ENCODE data around the gene HSD17B3.
A peak's percentile ranks its signal among the peaks of the same experiment; 100 is the strongest.
"Not testable (repeated sequence)": the region's sequence is repeated elsewhere in the genome, so short reads cannot be mapped to it uniquely, and the experiment has no call there.

HSD17B3 gene

GRCh38 chr9:96302021-96302420 is at the start of gene HSD17B3:
Gene HSD17B3, minus strand, starts transcription at chr9:96302176. Its CDS starts 72 bp downstream, at chr9:96302104.
- DNase-seq = no peak

GRCh38 chr9:96350866-96351265 is 48.9 kb upstream of the HSD17B3 start:
- no peak for DNase-seq

- DNase-seq = no peak
Measured at GRCh38 chr9:96348261-96348660, 46.3 kb upstream of the HSD17B3 start.

GRCh38 chr9:96345551-96345950 is 43.6 kb upstream of the HSD17B3 start:
- DNase-seq = no peak

- peak; percentile 31 to 59 for DNase-seq
Measured at GRCh38 chr9:96344458-96345180, 42.6 kb upstream of the HSD17B3 start.

GRCh38 chr9:96343515-96344360 is 41.8 kb upstream of the HSD17B3 start:
- DNase-seq = no peak

GRCh38 chr9:96342571-96343245 is 40.7 kb upstream of the HSD17B3 start:
- no peak for DNase-seq

GRCh38 chr9:96340707-96341106 is 38.7 kb upstream of the HSD17B3 start:
- DNase-seq = no peak

- no peak for DNase-seq
Measured at GRCh38 chr9:96338299-96338698, 36.3 kb upstream of the HSD17B3 start.

- no peak for DNase-seq
Measured at GRCh38 chr9:96333958-96334357, 32.0 kb upstream of the HSD17B3 start.

- DNase-seq = no peak
Measured at GRCh38 chr9:96331236-96331947, 29.4 kb upstream of the HSD17B3 start.

GRCh38 chr9:96327694-96328352 is 25.8 kb upstream of the HSD17B3 start:
- peak; percentile 1 to 44 for DNase-seq

GRCh38 chr9:96323169-96323568 is 21.2 kb upstream of the HSD17B3 start:
- no peak for DNase-seq

- not testable (repeated sequence) for DNase-seq
Measured at GRCh38 chr9:96322736-96323135, 20.8 kb upstream of the HSD17B3 start.

GRCh38 chr9:96322210-96322609 is 20.2 kb upstream of the HSD17B3 start:
- not testable (repeated sequence) for DNase-seq

- no peak for DNase-seq
Measured at GRCh38 chr9:96321515-96321914, 19.5 kb upstream of the HSD17B3 start.

- DNase-seq = no peak
Measured at GRCh38 chr9:96320749-96321280, 18.8 kb upstream of the HSD17B3 start.

- DNase-seq = no peak
Measured at GRCh38 chr9:96318921-96319565, 17.1 kb upstream of the HSD17B3 start.

GRCh38 chr9:96317335-96317980 is 15.5 kb upstream of the HSD17B3 start:
- peak; percentile 14 to 45 for DNase-seq

- no peak for DNase-seq
Measured at GRCh38 chr9:96309850-96310249, 7.9 kb upstream of the HSD17B3 start.

GRCh38 chr9:96306958-96307357 is 5.0 kb upstream of the HSD17B3 start:
- DNase-seq = not testable (repeated sequence)

Data from NCI-H524 (cell line).